WERI-Rb-1 (cell line): Measurements from ENCODE around the gene ZNF649.

Experiments
- DNase-seq: peaks from one replicate; pipeline ENCODE4 v3.0.0-alpha.2; 2020
- H3K27ac ChIP-seq: fragments of 250-450 bp; sonication (Bioruptor Pico); 2 replicates; pipeline ENCODE4 v1.5.1; 2020; ENCODE audit warnings: mild to moderate bottlenecking, moderate library complexity
- H3K27me3 ChIP-seq: fragments of 250-450 bp; sonication (Bioruptor Pico); 2 replicates; pipeline ENCODE4 v1.5.1; 2021; ENCODE audit warnings: mild to moderate bottlenecking, low read depth, moderate library complexity; ENCODE audit not compliant: insufficient read depth, severe bottlenecking
- H3K36me3 ChIP-seq: fragments of 250-450 bp; sonication (Bioruptor Pico); 2 replicates; pipeline ENCODE4 v1.5.1; 2020; ENCODE audit warnings: mild to moderate bottlenecking, moderate library complexity
- H3K4me3 ChIP-seq: 2 replicates; pipeline ENCODE4 v1.5.1; 2011; ENCODE audit warnings: low read depth, mild to moderate bottlenecking, control low read depth, low read length
- H3K9me3 ChIP-seq: fragments of 250-450 bp; sonication (Bioruptor Pico); 2 replicates; pipeline ENCODE4 v1.5.1; 2021; ENCODE audit warnings: mild to moderate bottlenecking, moderate library complexity; ENCODE audit not compliant: severe bottlenecking
- TF ChIP-seq, protein P1 (sequence below): IDR thresholded peaks from 2 replicates; pipeline ENCODE4 v1.5.1; 2011; ENCODE audit warnings: low read depth, mild to moderate bottlenecking, control low read depth, inconsistent platforms, low read length

ZNF649 gene

DNA sequence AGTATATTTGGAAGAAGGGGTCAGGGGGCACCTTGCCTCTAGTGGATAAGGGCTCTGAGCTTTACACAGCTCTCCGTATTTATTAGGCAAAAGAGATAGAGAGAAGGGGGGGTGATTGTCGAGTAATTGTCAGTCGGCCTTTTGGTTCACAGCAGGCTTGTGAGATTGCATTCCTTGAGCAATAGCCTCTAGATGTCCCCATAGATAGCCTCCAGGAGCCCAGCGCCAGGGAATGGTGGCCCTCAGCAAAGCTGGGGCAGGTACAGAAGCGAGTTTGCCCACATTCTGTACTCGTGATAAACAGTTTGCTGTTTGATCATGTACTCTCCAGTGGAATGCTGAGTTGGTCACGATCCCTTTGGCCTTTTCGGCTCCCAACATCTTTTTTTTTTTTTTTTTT, 27.1 kb upstream of the ZNF649 start:
- TF ChIP-seq, protein P1, sequence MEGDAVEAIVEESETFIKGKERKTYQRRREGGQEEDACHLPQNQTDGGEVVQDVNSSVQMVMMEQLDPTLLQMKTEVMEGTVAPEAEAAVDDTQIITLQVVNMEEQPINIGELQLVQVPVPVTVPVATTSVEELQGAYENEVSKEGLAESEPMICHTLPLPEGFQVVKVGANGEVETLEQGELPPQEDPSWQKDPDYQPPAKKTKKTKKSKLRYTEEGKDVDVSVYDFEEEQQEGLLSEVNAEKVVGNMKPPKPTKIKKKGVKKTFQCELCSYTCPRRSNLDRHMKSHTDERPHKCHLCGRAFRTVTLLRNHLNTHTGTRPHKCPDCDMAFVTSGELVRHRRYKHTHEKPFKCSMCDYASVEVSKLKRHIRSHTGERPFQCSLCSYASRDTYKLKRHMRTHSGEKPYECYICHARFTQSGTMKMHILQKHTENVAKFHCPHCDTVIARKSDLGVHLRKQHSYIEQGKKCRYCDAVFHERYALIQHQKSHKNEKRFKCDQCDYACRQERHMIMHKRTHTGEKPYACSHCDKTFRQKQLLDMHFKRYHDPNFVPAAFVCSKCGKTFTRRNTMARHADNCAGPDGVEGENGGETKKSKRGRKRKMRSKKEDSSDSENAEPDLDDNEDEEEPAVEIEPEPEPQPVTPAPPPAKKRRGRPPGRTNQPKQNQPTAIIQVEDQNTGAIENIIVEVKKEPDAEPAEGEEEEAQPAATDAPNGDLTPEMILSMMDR, result 0 out of 2 replicates have a peak, but pooled peaks have one; percentile 15
- peaks cover 53% of the 10 kb centered on the region for H3K36me3 ChIP-seq
- DNase-seq, result no peak
- no peaks in the 10 kb centered on the region for H3K27me3 ChIP-seq
- no peak overlapping the region for H3K27ac ChIP-seq
- H3K4me3 ChIP-seq, result no peak overlapping the region
- H3K9me3 ChIP-seq, result no peaks in the 10 kb centered on the region

DNA sequence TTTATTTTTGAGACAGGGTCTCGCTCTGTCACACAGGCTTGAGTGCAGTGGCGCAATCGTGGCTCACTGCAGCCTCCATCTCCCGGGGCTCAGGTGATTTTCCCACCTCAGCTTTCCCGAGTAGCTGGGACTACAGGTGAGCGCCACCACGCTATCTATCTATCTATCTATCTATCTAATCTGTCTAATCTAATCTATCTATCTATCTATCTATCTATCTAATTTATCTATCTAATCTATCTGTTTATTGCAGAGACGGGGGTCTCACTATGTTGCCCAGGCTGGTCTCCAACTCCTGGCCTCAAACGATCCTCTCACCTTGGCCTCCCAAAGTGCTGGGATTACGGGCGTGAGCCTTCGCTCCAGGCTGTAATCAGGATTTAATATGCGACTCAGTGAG, 23.0 kb upstream of the ZNF649 start:
- peak overlapping the region; percentile 95 for H3K27ac ChIP-seq
- DNase-seq, result no peak
- peak overlapping the region; percentile 96 for H3K4me3 ChIP-seq
- peaks cover 20% of the 10 kb centered on the region for H3K36me3 ChIP-seq
- H3K27me3 ChIP-seq, result no peaks in the 10 kb centered on the region
- TF ChIP-seq, protein P1, result no peak
- H3K9me3 ChIP-seq, result peaks cover 14% of the 10 kb centered on the region

DNA sequence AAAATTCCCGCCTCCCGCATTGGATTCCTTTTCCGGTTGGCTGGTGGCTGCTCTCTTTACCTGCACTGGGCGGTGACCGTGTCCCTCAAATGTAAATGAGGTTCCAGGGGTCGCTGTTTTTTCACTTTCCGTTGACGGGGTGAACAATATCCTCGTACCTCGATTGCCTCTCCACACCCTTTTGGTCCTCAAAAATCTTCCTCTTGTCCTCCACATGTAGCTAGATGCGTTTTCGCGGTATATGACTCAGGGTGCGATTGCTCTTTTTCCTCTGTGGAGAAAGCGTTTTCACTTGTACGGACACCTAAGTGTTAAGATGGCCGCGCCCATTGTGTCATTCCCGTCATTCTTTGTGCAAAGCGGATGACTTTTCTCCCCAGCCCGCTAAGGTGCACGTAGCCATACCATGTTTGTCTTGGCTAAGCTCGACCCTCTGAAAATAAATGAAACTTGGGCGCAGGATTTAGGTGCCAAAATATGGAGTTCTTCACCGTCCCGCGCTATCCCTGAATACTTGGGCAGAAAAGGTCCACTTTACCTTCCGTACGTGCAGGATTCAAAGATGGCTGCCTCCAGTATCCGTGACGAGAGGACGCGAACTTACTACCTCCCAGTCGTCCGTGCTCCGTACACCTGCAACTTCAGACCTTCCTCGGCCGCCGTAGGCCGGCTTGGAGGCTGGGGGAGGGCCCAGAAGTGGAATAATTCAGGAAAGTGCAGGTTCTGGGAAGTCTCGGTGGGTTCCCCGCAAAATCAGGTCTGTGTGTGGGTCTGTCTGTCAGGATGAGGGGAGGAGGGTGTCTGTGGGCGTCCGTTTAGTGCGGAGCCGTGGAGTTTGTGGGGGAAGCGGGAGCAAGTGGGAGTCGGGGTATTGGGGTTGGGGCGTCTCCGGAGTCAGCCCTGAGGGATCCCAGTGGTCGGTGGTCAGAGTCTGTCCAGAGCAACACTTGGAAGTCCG, 22.2 kb upstream of the ZNF649 start, which contains the start of gene ZNF613:
Gene ZNF613 (plus strand): TSS at position 689 of the 958 bp plus-strand sequence. CDS start 8,749 bp downstream, outside the sequence.
- DNase-seq, result peak; percentile 92
- peaks cover 22% of the 10 kb centered on the region for H3K9me3 ChIP-seq
- H3K36me3 ChIP-seq, result peaks cover 19% of the 10 kb centered on the region
- no peaks in the 10 kb centered on the region for H3K27me3 ChIP-seq
- TF ChIP-seq, protein P1, result 0 out of 2 replicates have a peak, but pooled peaks have one; percentile 4
- H3K27ac ChIP-seq, result peak within 1 kb of the TSS; percentile 95
- H3K4me3 ChIP-seq, result peak within 1 kb of the TSS; percentile 96

DNA sequence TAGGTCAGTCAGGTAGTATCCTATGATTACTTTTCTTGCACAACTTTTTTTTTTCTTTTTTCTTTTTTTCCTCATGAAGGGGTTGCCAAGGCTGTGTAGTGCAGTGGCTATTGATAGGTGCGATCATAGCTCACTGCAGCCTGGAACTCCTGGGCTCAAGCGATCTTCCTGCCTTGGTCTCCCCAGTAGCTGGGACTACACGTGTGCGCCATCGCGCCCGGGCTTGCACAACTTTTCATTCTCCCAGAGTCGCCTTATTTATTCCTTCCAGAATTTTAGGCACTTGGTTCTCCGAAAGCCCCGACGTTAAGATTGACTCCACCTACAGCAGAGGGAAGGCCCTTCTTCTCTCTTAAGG, 21.6 kb upstream of the ZNF649 start:
- H3K27ac ChIP-seq, result peak overlapping the region; percentile 95
- no peak for DNase-seq
- H3K36me3 ChIP-seq, result peaks cover 19% of the 10 kb centered on the region
- H3K9me3 ChIP-seq, result peaks cover 29% of the 10 kb centered on the region
- no peaks in the 10 kb centered on the region for H3K27me3 ChIP-seq
- peak overlapping the region; percentile 96 for H3K4me3 ChIP-seq
- TF ChIP-seq, protein P1, result no peak

DNA sequence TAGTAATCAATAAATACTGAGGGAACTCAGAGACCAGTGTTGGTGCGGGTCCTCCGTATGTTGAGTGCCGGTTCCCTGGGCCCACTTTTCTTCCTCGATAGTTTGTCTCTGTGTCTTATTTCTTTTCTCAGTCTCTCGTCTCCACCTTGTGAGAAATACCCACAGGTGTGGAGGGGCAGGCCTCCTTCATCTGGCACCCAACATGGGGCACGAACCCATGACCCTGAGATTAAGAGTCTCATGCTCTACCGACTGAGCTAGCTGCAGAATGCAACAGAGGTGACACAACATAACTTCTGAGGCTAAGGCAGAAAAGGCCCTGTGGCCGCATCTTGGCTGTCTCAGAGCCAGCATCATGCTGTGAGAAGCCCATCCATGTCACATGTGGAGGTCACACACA, 17.1 kb upstream of the ZNF649 start:
- Histone ChIP-seq H3K27ac (no peak overlapping the region), H3K9me3 (peaks cover 50% of the 10 kb centered on the region), H3K27me3 (no peaks in the 10 kb centered on the region), H3K4me3 (no peak overlapping the region), H3K36me3 (no peaks in the 10 kb centered on the region)
- DNase-seq, result no peak
- TF ChIP-seq, protein P1, result no peak
